Stimulated activated CD8-positive, alpha-beta memory T cell treated with anti-CD3 and anti-CD28 coated beads, Interleukin-15, amount 100 ng/mL, for 1 hour (primary cell): Measurements from ENCODE around the gene IL10RA.
"Not testable (repeated sequence)": the region's sequence is repeated elsewhere in the genome, so short reads cannot be mapped to it uniquely, and the experiment has no call there.

Experiments
- DNase-seq: peaks from one replicate; pipeline ENCODE4 v3.0.0-alpha.2; 2020; ENCODE audit warnings: low read depth

IL10RA gene

GRCh38 chr11:117962826-117963225 lies 23.4 kb upstream of the IL10RA start:
- no peak for DNase-seq

- no peak for DNase-seq
Measured at GRCh38 chr11:117966908-117967307, 19.3 kb upstream of the IL10RA start.

DNA sequence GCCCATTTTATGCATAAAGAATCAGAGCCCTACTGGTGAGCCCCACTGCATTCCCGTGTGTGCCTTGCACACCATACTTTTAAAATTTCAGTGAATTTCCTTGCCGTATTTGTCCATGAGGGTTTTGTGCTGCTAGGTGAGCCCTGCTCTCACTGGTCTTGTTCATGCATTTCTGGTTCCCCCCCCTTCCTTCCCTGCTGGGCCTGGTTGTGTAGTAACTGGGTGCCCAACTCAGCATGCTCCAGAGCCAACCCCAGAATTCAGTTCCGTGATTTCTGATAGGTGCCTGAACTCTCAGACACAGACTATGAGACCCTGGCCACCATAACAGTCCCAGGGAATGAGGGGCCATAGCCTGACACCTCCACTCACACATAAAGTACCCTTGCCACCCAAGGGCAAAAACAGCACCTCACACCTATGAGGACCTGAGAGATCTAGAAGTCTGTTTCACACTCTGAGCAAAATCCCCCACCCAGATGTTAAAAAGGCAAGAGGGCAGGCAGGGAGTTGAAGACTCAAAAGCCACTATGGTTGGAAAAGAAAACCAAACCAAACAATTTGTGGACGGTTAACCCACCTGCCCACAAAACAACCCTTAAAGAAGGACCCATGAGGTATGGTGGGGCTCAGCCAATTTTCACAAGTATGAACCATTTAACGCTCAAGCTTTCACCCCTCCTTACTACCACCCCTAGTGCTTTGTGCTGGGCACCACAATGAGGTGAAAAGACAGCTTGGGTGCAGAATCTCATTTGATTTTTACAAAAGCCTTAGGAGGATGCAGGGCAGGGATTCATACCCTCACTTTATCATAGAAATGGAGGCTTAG lies 16.8 kb upstream of the IL10RA start:
- DNase-seq: no peak

GRCh38 chr11:117970400-117971024 lies 15.7 kb upstream of the IL10RA start:
- no peak for DNase-seq

DNA sequence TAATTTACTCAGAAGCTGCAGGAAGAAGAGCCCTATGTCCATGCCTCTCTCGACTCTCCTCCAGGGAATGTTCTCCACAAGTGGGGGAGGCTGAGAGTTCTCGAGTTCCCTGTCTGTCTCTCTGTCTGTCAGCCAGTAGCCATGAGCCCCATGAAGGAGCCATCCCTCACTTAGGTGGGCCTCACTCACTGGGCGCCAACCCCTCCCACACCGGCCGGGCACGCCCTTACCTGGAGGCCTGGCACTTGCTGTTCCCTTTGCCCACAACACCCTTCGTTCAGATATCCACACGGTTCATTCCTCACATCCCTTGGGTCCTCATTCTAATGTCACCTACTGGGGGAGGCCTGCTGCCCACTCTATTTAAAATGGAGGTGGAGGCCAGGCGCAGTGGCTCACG lies 14.2 kb upstream of the IL10RA start:
- DNase-seq: no peak

GRCh38 chr11:117972629-117973502 lies 13.3 kb upstream of the IL10RA start:
- DNase-seq: no peak

GRCh38 chr11:117973503-117973860 lies 12.7 kb upstream of the IL10RA start:
- DNase-seq: no peak

- no peak for DNase-seq
Measured at GRCh38 chr11:117976445-117976844, 9.7 kb upstream of the IL10RA start.

DNA sequence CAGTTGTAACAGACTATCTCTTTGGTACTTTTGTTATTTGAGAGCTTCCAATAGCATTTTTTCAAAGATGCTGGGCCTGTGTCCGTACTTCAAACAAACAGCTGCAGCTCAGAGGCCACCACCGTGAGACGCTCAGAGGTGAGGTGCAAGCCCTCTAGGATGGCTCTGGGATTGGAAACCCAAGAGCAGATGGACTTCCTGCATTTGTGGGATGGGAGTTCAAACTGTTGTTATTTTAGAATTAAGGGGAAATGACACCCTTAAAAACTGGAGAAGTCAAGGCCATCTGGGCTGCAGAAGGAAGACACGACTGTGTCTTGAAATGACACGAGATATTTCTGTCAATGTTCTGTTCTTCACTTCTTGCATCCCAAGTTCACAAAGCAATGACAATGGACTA lies 9.2 kb upstream of the IL10RA start:
- DNase-seq: no peak

DNA sequence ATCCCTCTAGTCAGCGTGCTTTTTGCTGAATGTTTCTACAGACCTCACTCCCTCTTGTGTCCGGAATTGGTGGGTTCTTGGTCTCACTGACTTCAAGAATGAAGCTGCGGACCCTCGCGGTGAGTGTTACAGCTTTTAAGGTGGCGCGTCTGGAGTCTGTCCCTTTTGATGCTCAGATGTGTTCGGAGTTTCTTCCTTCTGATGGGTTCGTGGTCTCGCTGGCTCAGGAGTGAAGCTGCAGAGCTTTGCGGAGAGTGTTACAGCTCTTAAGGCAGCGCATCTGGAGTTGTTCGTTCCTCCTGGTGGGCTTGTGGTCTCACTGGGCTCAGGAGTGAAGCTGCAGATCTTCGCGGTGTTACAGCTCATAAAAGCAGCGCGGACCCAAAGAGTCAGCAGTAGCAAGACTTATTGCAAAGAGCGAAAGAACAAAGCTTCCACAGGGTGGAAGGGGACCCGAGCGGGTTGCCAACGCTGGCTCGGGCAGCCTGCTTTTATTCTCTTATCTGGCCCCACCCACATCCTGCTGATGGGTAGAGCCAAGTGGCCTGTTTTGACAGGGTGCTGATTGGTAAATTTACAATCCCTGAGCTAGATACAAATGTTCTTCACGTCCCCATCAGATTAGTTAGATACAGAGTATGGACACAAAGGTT lies 8.5 kb upstream of the IL10RA start:
- DNase-seq: not testable (repeated sequence)

- not testable (repeated sequence) for DNase-seq
Measured at GRCh38 chr11:117978291-117978910, 7.8 kb upstream of the IL10RA start.

DNA sequence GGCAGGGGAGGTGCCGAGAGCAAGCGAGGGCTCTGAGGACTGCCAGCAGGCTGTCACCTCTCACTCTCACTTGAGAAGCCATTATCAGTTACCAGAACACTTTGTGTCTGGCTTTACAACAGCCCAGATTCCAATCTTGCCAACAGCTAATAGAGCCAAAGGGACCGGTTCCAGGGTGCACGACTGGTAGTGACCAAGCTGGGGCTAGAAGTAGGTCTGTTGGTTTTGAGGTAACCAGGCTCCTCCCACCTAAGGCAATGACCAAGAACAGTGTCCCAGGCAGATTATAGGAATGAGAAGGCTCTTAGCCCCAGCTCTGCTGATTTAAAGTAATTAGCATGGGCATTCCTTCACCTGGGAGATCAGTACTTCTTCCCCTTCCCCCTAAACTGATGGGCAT lies 7.2 kb upstream of the IL10RA start:
- DNase-seq: no peak

GRCh38 chr11:117979481-117980211 lies 6.5 kb upstream of the IL10RA start:
- DNase-seq: no peak

- no peak for DNase-seq
Measured at GRCh38 chr11:117980280-117980679, 5.9 kb upstream of the IL10RA start.

- DNase-seq: no peak
Measured at GRCh38 chr11:117980720-117981119, 5.5 kb upstream of the IL10RA start.

DNA sequence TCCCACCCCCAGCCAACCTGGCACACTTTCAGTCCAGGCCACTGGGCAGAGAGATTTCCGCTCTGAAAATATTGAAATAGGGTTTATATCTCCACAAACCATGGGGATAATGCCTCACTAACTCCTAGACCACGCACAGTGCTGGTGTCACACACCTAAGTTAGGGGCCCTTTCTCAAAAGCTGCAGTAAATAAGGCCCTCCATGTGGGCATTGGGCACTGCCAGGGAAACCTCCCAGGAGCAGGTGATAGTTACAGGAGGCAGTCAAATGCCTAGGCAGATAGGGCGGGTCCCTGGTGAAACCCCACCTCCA lies 3.1 kb upstream of the IL10RA start:
- no peak for DNase-seq

- no peak for DNase-seq
Measured at GRCh38 chr11:117984476-117984875, 1.7 kb upstream of the IL10RA start.

- DNase-seq: no peak
Measured at GRCh38 chr11:117986981-117987574, 884 bp downstream of the IL10RA start.

DNA sequence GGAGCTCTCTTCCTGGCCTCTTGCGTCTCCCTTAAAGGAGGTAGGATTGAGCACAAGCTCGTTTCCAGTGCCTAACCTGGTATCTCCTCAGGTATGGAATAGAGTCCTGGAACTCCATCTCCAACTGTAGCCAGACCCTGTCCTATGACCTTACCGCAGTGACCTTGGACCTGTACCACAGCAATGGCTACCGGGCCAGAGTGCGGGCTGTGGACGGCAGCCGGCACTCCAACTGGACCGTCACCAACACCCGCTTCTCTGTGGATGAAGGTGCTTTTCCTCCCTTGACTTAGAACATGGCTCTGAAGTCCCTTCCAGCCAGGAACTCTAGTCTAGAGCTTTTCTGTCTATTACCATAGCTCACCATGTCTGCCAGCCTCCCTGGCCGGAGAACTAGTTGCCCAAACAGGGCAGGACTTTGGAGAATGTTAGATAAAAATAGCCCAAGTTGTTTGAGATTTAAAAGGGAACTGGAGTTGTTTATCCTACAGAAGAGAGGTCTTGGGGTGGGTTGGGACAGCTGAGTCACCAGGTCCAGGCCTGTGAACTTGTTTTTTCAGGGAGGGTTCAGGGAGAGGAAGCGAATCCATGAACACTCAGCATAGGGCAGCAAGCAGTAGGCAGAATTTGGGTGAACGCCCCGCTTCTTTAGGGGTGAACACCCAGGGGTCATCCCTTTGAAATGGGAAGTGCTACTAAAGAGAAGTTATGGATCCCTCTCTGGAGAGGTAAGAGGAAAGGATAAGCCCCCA lies 3.3 kb downstream of the IL10RA start:
- no peak for DNase-seq

DNA sequence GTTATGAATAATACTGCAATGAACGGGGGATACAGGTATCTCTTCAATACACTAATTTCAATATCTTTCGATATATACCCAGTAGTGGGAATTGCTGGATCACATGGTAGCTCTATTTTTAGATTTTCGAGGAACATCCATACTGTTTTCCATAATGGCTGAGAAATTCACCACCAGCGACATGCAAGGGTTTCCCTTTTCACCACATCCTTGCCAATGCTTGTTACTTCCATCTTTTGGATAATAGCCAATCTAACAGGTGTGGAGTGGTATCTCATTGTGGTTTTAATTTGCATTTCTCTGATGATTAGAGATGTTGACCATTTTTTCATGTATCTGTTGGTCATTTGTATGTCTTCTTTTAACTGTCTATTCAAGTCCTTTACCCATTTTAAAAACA lies 5.9 kb downstream of the IL10RA start:
- DNase-seq: no peak
